Keratinocyte (primary cell): Measurements from ENCODE around the gene RHOC. TPM values are rescaled to one million over a fixed set of nuclear protein-coding genes. Genes with fewer than 3 reads are reported as not detected.
A peak's percentile ranks its signal among the peaks of the same experiment; 100 is the strongest.

Source experiments
- DNase-seq: peaks from one replicate; pipeline ENCODE4 v3.0.0-alpha.2; 2011; ENCODE audit warnings: low read depth, missing footprints, low spot score
- FAIRE-seq: peaks from 2 replicates; lab custom pipeline; 2011; peaks lifted over from hg19 to GRCh38; lab: Jason Lieb, UNC
- H2AFZ ChIP-seq: 2 replicates; pipeline ENCODE4 v1.6.0; 2012; ENCODE audit warnings: low read length, control low read depth, inconsistent platforms; ENCODE audit not compliant: control insufficient read depth
- H3K27ac ChIP-seq: 2 replicates; pipeline ENCODE4 v1.5.1; 2011; ENCODE audit warnings: low read length; ENCODE audit not compliant: control insufficient read depth, insufficient read depth
- H3K27me3 ChIP-seq: 3 replicates; pipeline ENCODE4 v1.6.0; 2011; ENCODE audit warnings: low read length; ENCODE audit not compliant: control insufficient read depth, insufficient read depth; ENCODE audit errors: extremely low read depth
- H3K36me3 ChIP-seq, 2 experiments: 2 replicates in 1 of 2; 3 replicates in 1 of 2; pipeline ENCODE4 v1.5.1; 2011; ENCODE audit warnings: low read length in 2 of 2, mild to moderate bottlenecking in 1 of 2; ENCODE audit not compliant: control insufficient read depth in 2 of 2, insufficient read depth in 2 of 2; ENCODE audit errors: extremely low read depth in 1 of 2
- H3K4me1 ChIP-seq: 3 replicates; pipeline ENCODE4 v1.5.1; 2011; ENCODE audit warnings: low read length; ENCODE audit not compliant: control insufficient read depth, insufficient read depth; ENCODE audit errors: extremely low read depth
- H3K4me2 ChIP-seq: 3 replicates; pipeline ENCODE4 v1.6.0; 2011; ENCODE audit warnings: low read depth, low read length; ENCODE audit not compliant: control insufficient read depth, insufficient read depth; ENCODE audit errors: extremely low read depth
- H3K4me3 ChIP-seq, 3 experiments: fragments of 200-600 bp in 1 of 3; sonication (generic) in 1 of 3; 2 replicates in 2 of 3; 3 replicates in 1 of 3; pipeline ENCODE4 v1.5.1; 2011 to 2016; ENCODE audit warnings: low read length in 3 of 3, mild to moderate bottlenecking in 3 of 3, control low read depth in 2 of 3, inconsistent platforms in 1 of 3, low read depth in 1 of 3, mixed read lengths in 1 of 3, mixed run types in 1 of 3, moderate library complexity in 1 of 3; ENCODE audit not compliant: control insufficient read depth in 2 of 3, insufficient read depth in 2 of 3; ENCODE audit errors: extremely low read depth in 1 of 3
- H3K79me2 ChIP-seq: 2 replicates; pipeline ENCODE4 v1.6.0; 2012; ENCODE audit warnings: low read length; ENCODE audit not compliant: control insufficient read depth, insufficient read depth
- H3K9ac ChIP-seq: 3 replicates; pipeline ENCODE4 v1.6.0; 2011; ENCODE audit warnings: low read length; ENCODE audit not compliant: control insufficient read depth, insufficient read depth; ENCODE audit errors: extremely low read depth
- H3K9me1 ChIP-seq: 3 replicates; pipeline ENCODE4 v1.6.0; 2011; ENCODE audit warnings: low read length; ENCODE audit not compliant: control insufficient read depth, insufficient read depth; ENCODE audit errors: extremely low read depth
- H3K9me3 ChIP-seq: 2 replicates; pipeline ENCODE4 v1.5.1; 2012; ENCODE audit warnings: low read depth, low read length; ENCODE audit not compliant: control insufficient read depth
- H4K20me1 ChIP-seq: 3 replicates; pipeline ENCODE4 v1.6.0; 2011; ENCODE audit warnings: low read length; ENCODE audit not compliant: control insufficient read depth, insufficient read depth; ENCODE audit errors: extremely low read depth
- EZH2 ChIP-seq: IDR thresholded peaks from one replicate; pipeline ENCODE4 v1.6.1; 2012; ENCODE audit warnings: inconsistent platforms, mild to moderate bottlenecking, low read length, moderate library complexity
- dilution Hi-C: fragments of 300-500 bp; cut with MboI; formaldehyde crosslinking; loops from one replicate; pipeline ENCODE4 v1.7.0; 2020; ENCODE audit warnings: low sequenced_read_pairs; ENCODE audit not compliant: extremely low pct_ligation_motif_present
- polyA plus RNA-seq, 5 experiments: library from polyadenylated mRNA; depleted of rRNA in 3 of 5; stranded (reverse) in 3 of 5; stranded (forward) in 1 of 5; unstranded in 1 of 5; fragments of >200 nt; gene quantifications; 1 replicate in 1 of 5; 2 replicates in 3 of 5; 3 replicates in 1 of 5; pipeline versions ENCODE4 v1.2.1 to v1.2.3, GENCODE V29; 2011 to 2012; ENCODE audit warnings: missing spikeins in 2 of 5, low read depth in 1 of 5, low replicate concordance in 1 of 5
- TF ChIP-seq, protein P1 (sequence below), 3 experiments: IDR thresholded peaks in 1 of 3; conservative IDR thresholded peaks in 1 of 3; optimal IDR thresholded peaks in 1 of 3; 2 replicates in 2 of 3; 3 replicates in 1 of 3; pipeline versions ENCODE3 to v1.5.1; 2011; ENCODE audit warnings: low read length in 3 of 3, mild to moderate bottlenecking in 3 of 3, moderate library complexity in 2 of 3, control low read depth in 1 of 3, inconsistent platforms in 1 of 3; ENCODE audit not compliant: insufficient read depth in 2 of 3; ENCODE audit errors: extremely low read depth in 1 of 3

Gene RHOC
- polyA plus RNA-seq, 1 donor (not counting 4 experiments of a cell fraction or from before 2014, with no cell fraction given), result 639 TPM

DNA sequence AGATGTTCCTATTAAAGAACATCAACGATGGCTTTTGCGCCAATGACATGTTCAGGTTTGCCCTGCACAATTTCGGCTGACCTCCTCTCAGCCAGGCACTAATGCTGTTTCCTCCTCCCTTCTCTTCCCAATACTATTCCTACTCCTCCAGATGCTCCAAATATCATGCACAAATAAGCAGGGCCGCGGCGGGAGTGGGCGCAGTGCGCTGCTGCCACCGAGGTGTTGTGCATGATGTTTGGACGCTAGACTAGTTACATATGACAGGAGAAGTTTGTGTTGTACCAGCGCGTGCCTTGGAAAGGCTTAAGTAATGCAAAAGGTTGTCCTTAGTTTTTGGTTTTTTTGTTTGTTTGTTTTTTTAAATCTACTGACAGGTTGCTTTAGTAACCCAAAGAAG is 41.5 kb upstream of the RHOC start:
- TF ChIP-seq, protein P1, sequence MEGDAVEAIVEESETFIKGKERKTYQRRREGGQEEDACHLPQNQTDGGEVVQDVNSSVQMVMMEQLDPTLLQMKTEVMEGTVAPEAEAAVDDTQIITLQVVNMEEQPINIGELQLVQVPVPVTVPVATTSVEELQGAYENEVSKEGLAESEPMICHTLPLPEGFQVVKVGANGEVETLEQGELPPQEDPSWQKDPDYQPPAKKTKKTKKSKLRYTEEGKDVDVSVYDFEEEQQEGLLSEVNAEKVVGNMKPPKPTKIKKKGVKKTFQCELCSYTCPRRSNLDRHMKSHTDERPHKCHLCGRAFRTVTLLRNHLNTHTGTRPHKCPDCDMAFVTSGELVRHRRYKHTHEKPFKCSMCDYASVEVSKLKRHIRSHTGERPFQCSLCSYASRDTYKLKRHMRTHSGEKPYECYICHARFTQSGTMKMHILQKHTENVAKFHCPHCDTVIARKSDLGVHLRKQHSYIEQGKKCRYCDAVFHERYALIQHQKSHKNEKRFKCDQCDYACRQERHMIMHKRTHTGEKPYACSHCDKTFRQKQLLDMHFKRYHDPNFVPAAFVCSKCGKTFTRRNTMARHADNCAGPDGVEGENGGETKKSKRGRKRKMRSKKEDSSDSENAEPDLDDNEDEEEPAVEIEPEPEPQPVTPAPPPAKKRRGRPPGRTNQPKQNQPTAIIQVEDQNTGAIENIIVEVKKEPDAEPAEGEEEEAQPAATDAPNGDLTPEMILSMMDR (optimal IDR thresholded peaks at IDR 0.05 in 1 of 3, IDR thresholded peaks at IDR 0.05 in 1 of 3, conservative IDR thresholded peaks at IDR 0.05 in 1 of 3; ENCODE audit: extremely low read depth in 1 of 3, insufficient read depth in 2 of 3, low read length in 3 of 3), result no peak
- TF ChIP-seq EZH2, result no peak
- DNase-seq, result no peak
- Histone ChIP-seq H3K27me3 (peaks cover 6% of the 10 kb centered on the region), H3K36me3 (no peaks in the 10 kb centered on the region), H2AFZ (no peak overlapping the region), H3K4me2 (no peak overlapping the region), H3K4me3 (no peak overlapping the region), H3K9ac (no peak overlapping the region), H3K9me1 (no peaks in the 10 kb centered on the region), H3K79me2 (no peaks in the 10 kb centered on the region), H3K4me1 (no peaks in the 10 kb centered on the region), H4K20me1 (no peaks in the 10 kb centered on the region), H3K9me3 (no peaks in the 10 kb centered on the region), H3K27ac (no peak overlapping the region)
- dilution Hi-C loops, result no loop called here
- no peak for FAIRE-seq

DNA sequence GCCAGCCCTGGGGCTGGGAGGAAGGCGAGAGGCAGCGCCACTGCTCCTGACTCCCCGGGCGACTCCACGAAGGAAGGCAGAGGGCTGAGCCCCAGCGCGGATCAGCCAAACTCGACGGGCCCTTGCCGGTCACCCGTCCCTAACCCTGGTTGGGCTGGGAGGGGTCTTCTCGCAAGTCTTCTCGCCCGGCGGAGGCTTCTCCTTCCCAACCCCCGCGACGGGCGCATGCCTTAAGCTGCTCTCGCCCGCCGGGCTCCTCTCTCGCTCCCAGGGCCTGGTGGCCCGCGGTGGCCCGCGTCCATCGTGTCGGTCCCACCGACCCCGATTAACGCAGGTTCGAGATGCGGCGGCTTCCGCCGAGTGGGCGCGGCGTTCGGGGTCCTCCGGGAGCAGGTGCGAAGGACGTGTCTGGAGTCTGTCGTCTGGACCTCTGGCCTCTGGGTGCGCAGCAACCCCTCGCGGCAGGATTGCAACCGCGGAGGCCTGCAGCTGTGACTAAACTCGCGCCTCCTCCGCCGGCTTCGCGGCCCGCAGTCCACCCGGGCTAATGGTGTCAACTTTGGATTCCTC is 37.2 kb upstream of the RHOC start:
- Histone ChIP-seq H4K20me1 (no peaks in the 10 kb centered on the region), H3K4me2 (peak overlapping the region; percentile 74), H2AFZ (peak overlapping the region; percentile 63), H3K36me3 (no peaks in the 10 kb centered on the region), H3K27me3 (peaks cover 7% of the 10 kb centered on the region), H3K9ac (peak overlapping the region; percentile 47), H3K9me3 (no peaks in the 10 kb centered on the region), H3K9me1 (no peaks in the 10 kb centered on the region), H3K4me1 (no peaks in the 10 kb centered on the region), H3K27ac (no peak overlapping the region), H3K4me3 (peak overlapping the region in 2 of 3 experiments; percentile 10 to 60), H3K79me2 (no peaks in the 10 kb centered on the region)
- FAIRE-seq (no peak), DNase-seq (no peak)
- TF ChIP-seq, protein P1 (optimal IDR thresholded peaks at IDR 0.05 in 1 of 3, IDR thresholded peaks at IDR 0.05 in 1 of 3, conservative IDR thresholded peaks at IDR 0.05 in 1 of 3; ENCODE audit: extremely low read depth in 1 of 3, insufficient read depth in 2 of 3, low read length in 3 of 3), result peak; percentile 20 to 71 (median 43)
- peak; percentile 60 for TF ChIP-seq EZH2
- dilution Hi-C loops, result no loop called here
